PC-3 (cell line): ENCODE results near the gene ATP8A1. TPM values are rescaled to one million over a fixed set of nuclear protein-coding genes. Genes with fewer than 3 reads are reported as not detected.

Experiments
- ATAC-seq: fragments of 200-7000 bp; cut with Tn5 transposase; 2 replicates; pipeline ENCODE4 v1.9.1; 2020; ENCODE audit warnings: mild to moderate bottlenecking, moderate library complexity
- BruUV-seq: library from RNA; stranded (reverse); fragments of 400-500 nt; replicated peaks from 2 replicates; lab custom pipeline; 2021; lab: Mats Ljungman, UMichigan
- CTCF ChIA-PET: fragments of 300-600 bp; sonication (Branson Sonifier 250); formaldehyde crosslinking; loops from one replicate; lab custom pipeline; 2022; ENCODE audit warnings: antibody characterized with exemption; lab: Charles Lee
- POLR2A ChIA-PET: fragments of 300-600 bp; sonication (Branson Sonifier 250); formaldehyde crosslinking; loops from one replicate; lab custom pipeline; 2022; ENCODE audit warnings: antibody characterized with exemption; ENCODE audit not compliant: unreplicated experiment; lab: Charles Lee
- DNase-seq: peaks from one replicate; pipeline ENCODE4 v3.0.0-alpha.2; 2015
- H2AFZ ChIP-seq: fragments of 300-600 bp; sonication (generic); 2 replicates; pipeline ENCODE4 v1.6.0; 2016; ENCODE audit warnings: antibody characterized with exemption, low read length
- H3F3A ChIP-seq: fragments of 300-600 bp; sonication (generic); one replicate; pipeline ENCODE4 v1.6.0; 2017; ENCODE audit warnings: antibody characterized with exemption, low read length, control low read depth, mild to moderate bottlenecking; ENCODE audit not compliant: unreplicated experiment
- H3K27ac ChIP-seq: fragments of 300-600 bp; sonication (generic); 2 replicates; pipeline ENCODE4 v1.5.1; 2016; ENCODE audit warnings: mild to moderate bottlenecking, low read length
- H3K27me3 ChIP-seq: fragments of 300-600 bp; sonication (generic); 2 replicates; pipeline ENCODE4 v1.6.1; 2016; ENCODE audit warnings: low read length, mixed read lengths
- H3K36me3 ChIP-seq: fragments of 300-600 bp; sonication (generic); 2 replicates; pipeline ENCODE4 v1.6.1; 2016; ENCODE audit warnings: low read depth, mixed run types, low read length, mixed read lengths
- H3K4me1 ChIP-seq: fragments of 300-600 bp; sonication (generic); 2 replicates; pipeline ENCODE4 v1.5.1; 2016; ENCODE audit warnings: low read length; ENCODE audit not compliant: insufficient read depth
- H3K4me2 ChIP-seq: fragments of 300-600 bp; sonication (generic); 2 replicates; pipeline ENCODE4 v1.6.0; 2016; ENCODE audit warnings: low read length
- H3K4me3 ChIP-seq: fragments of 300-600 bp; sonication (generic); 2 replicates; pipeline ENCODE4 v1.5.1; 2016; ENCODE audit warnings: mild to moderate bottlenecking, low read length, mixed read lengths
- H3K79me2 ChIP-seq: fragments of 300-600 bp; sonication (generic); 2 replicates; pipeline ENCODE4 v1.6.1; 2017; ENCODE audit warnings: low read length, mixed read lengths
- H3K9ac ChIP-seq: fragments of 300-600 bp; sonication (generic); 2 replicates; pipeline ENCODE4 v1.6.0; 2016; ENCODE audit warnings: mild to moderate bottlenecking, low read length
- H3K9me2 ChIP-seq: fragments of 300-600 bp; sonication (generic); replicated peaks from 2 replicates; pipeline ENCODE4 v1.6.1; 2016; ENCODE audit warnings: mixed run types, low read length, mixed read lengths
- H3K9me3 ChIP-seq: fragments of 300-600 bp; sonication (generic); 2 replicates; pipeline ENCODE4 v1.6.1; 2016; ENCODE audit warnings: low read length, mixed read lengths
- H4K20me1 ChIP-seq: fragments of 300-600 bp; sonication (generic); 2 replicates; pipeline ENCODE4 v1.6.1; 2016; ENCODE audit warnings: low read length, mixed read lengths
- EZH2 ChIP-seq: fragments of 300-600 bp; sonication (generic); IDR thresholded peaks from one replicate; pipeline ENCODE4 v1.6.1; 2017; ENCODE audit warnings: antibody characterized with exemption, mild to moderate bottlenecking, low read length; ENCODE audit not compliant: unreplicated experiment
- EZH2phosphoT487 ChIP-seq: fragments of 300-600 bp; sonication (generic); IDR thresholded peaks from 2 replicates; pipeline ENCODE4 v1.6.1; 2018; ENCODE audit warnings: mild to moderate bottlenecking, antibody characterized with exemption, low read length, borderline replicate concordance
- intact Hi-C: fragments of 100-400 bp; cut with micrococcal nuclease; formaldehyde crosslinking; loops from 2 replicates; pipeline ENCODE4 v1.9.0; 2023
- total RNA-seq: library from RNA; depleted of rRNA; stranded (reverse); fragments of >200 nt; gene quantifications from 2 replicates; pipeline ENCODE4 v1.2.3, GENCODE V29; 2014
- TF ChIP-seq, protein P1 (sequence below): fragments of 300-600 bp; sonication (generic); conservative IDR thresholded peaks from 2 replicates; pipeline ENCODE4 v1.5.1; 2017; ENCODE audit warnings: antibody characterized with exemption, low read depth, mild to moderate bottlenecking, low read length

The ATP8A1 gene
- total RNA-seq, 1 experiment from 2014 or later, result 3.9 TPM

GRCh38 chr4:42436928-42437565 is 219.9 kb downstream of the ATP8A1 start:
- BruUV-seq, result no TSS peak
- H3K36me3 ChIP-seq, result no peaks in the 10 kb centered on the region

DNA sequence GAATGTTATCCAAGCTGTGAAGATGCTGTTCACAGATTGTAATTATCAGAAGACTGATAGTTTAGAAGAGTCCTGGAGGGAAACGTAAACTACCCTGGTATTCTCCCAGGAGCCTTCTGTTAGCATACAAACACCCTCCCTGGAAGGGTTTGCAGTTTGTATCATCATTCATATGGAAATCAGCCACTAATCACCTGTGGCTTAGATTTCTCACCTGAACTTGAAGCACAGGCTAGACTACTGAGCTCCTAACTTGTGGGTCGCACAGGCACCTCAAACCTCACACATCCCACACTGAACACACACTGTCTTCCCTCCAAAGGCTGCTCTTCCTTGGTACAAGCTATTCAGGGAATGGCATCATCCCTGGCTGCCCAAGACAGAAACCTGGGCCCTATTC is 228.9 kb downstream of the ATP8A1 start:
- H3K36me3 ChIP-seq, result no peaks in the 10 kb centered on the region
- ChIA-PET POLR2A (interaction anchor here (0.6 kb wide), 1 partner anchor 1633 kb away, joined by 3 read pairs; no protein-coding TSS in a partner anchor), CTCF (no interaction called here)
- no peaks in the 10 kb centered on the region for H3K9me3 ChIP-seq
- H3K27ac ChIP-seq, result no peak overlapping the region
- intact Hi-C loops, result no loop called here
- DNase-seq (no peak), ATAC-seq (no peak)
- no TSS peak for BruUV-seq
- H3K4me3 ChIP-seq, result no peak overlapping the region
- TF ChIP-seq, protein P1, sequence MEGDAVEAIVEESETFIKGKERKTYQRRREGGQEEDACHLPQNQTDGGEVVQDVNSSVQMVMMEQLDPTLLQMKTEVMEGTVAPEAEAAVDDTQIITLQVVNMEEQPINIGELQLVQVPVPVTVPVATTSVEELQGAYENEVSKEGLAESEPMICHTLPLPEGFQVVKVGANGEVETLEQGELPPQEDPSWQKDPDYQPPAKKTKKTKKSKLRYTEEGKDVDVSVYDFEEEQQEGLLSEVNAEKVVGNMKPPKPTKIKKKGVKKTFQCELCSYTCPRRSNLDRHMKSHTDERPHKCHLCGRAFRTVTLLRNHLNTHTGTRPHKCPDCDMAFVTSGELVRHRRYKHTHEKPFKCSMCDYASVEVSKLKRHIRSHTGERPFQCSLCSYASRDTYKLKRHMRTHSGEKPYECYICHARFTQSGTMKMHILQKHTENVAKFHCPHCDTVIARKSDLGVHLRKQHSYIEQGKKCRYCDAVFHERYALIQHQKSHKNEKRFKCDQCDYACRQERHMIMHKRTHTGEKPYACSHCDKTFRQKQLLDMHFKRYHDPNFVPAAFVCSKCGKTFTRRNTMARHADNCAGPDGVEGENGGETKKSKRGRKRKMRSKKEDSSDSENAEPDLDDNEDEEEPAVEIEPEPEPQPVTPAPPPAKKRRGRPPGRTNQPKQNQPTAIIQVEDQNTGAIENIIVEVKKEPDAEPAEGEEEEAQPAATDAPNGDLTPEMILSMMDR, result no peak
- no peak for TF ChIP-seq EZH2
- H3K79me2 ChIP-seq, result no peaks in the 10 kb centered on the region
- no peaks in the 10 kb centered on the region for H3K4me1 ChIP-seq
- H4K20me1 ChIP-seq, result no peaks in the 10 kb centered on the region
- H3K27me3 ChIP-seq, result no peaks in the 10 kb centered on the region
- no peaks in the 10 kb centered on the region for H3K9me2 ChIP-seq
- no peak overlapping the region for H2AFZ ChIP-seq
- H3K4me2 ChIP-seq, result no peak overlapping the region
- no peaks in the 10 kb centered on the region for H3F3A ChIP-seq
- no peak overlapping the region for H3K9ac ChIP-seq

More at GRCh38 chr4:42436928-42437565, 219.9 kb downstream of the ATP8A1 start:
- no peak overlapping the region for H3K9ac ChIP-seq
- no peak overlapping the region for H2AFZ ChIP-seq
- no peaks in the 10 kb centered on the region for H3K4me1 ChIP-seq
- DNase-seq, result no peak
- no peak overlapping the region for H3K27ac ChIP-seq
- no peaks in the 10 kb centered on the region for H3K9me2 ChIP-seq
- no peaks in the 10 kb centered on the region for H4K20me1 ChIP-seq
- no peaks in the 10 kb centered on the region for H3K27me3 ChIP-seq
- H3K4me2 ChIP-seq, result no peak overlapping the region
- H3K79me2 ChIP-seq, result no peaks in the 10 kb centered on the region
- TF ChIP-seq, protein P1, result no peak
- TF ChIP-seq EZH2 (no peak), EZH2phosphoT487 (no peak)
- no peak for ATAC-seq
- ChIA-PET POLR2A (no interaction called here), CTCF (no interaction called here)
- intact Hi-C loops, result no loop called here
- no peaks in the 10 kb centered on the region for H3F3A ChIP-seq
- no peaks in the 10 kb centered on the region for H3K9me3 ChIP-seq
- no peak overlapping the region for H3K4me3 ChIP-seq
